Prostate gland (tissue), 2 donors: ENCODE measurements around the gene MAP3K20.

Experiments used
- POLR2A ChIP-seq: fragments of 450-650 bp; IDR thresholded peaks from one replicate; pipeline ENCODE4 v1.6.1; 2016; ENCODE audit warnings: antibody characterized with exemption, mild to moderate bottlenecking
- TF ChIP-seq, protein P1 (sequence below), 4 experiments: fragments of 200-600 bp in 2 of 4; fragments of 450-650 bp in 2 of 4; sonication (generic) in 2 of 4; IDR thresholded peaks; 1 replicate in 3 of 4; 2 replicates in 1 of 4; pipeline ENCODE4 v1.5.1; 2016 to 2019; ENCODE audit warnings: antibody characterized with exemption in 4 of 4, mild to moderate bottlenecking in 2 of 4, moderate library complexity in 2 of 4

DNA sequence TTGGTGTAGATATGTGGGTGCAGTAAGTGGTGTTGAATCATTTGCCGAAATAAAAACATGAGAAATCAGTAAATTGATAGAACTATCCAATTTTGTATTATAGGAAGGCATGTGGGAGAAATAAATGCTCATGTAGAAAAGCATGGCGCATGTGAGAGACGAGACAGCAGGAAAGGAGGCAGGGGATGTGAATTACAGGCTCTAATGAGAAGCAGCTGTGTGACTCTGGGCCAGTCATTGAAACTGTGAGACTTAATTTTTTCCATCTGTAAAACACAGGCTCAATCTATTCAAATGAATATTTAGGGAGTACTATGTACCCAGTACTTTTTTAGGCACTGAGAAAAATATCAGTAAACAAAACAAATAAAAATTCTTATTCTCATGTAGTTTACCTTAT lies 42.6 kb upstream of the MAP3K20 start:
- no peak for TF ChIP-seq POLR2A
- TF ChIP-seq, protein P1, sequence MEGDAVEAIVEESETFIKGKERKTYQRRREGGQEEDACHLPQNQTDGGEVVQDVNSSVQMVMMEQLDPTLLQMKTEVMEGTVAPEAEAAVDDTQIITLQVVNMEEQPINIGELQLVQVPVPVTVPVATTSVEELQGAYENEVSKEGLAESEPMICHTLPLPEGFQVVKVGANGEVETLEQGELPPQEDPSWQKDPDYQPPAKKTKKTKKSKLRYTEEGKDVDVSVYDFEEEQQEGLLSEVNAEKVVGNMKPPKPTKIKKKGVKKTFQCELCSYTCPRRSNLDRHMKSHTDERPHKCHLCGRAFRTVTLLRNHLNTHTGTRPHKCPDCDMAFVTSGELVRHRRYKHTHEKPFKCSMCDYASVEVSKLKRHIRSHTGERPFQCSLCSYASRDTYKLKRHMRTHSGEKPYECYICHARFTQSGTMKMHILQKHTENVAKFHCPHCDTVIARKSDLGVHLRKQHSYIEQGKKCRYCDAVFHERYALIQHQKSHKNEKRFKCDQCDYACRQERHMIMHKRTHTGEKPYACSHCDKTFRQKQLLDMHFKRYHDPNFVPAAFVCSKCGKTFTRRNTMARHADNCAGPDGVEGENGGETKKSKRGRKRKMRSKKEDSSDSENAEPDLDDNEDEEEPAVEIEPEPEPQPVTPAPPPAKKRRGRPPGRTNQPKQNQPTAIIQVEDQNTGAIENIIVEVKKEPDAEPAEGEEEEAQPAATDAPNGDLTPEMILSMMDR (IDR thresholded peaks at IDR 0.05) = no peak
